Heart left ventricle (tissue), 13 donors: Measurements from ENCODE around the gene ARL3.

Experiments used
- CTCF ChIP-seq, 12 donors: fragments of 200-600 bp; sonication (generic) in 4 of 12; IDR thresholded peaks; one replicate each; pipeline versions ENCODE4 v1.5.0 to v1.8.0; 2018 to 2022; ENCODE audit warnings: antibody characterized with exemption in 12 of 12, mild to moderate bottlenecking in 5 of 12
- POLR2A ChIP-seq, 2 donors: fragments of 450-650 bp; IDR thresholded peaks; one replicate each; pipeline ENCODE4 v1.6.1; 2017; ENCODE audit warnings: antibody characterized with exemption in 2 of 2, mild to moderate bottlenecking in 2 of 2, moderate library complexity in 2 of 2
- donor health status: ischemic (EF 13 %, LVEDD 7.1; RV severe dilation, severe dysfunction).
- donor health status: DM: no; HTN: yes; CAD: no.
- donor health status: DM: no; HTN: no; CAD: no.
- donor health status: ischemic (EF 25% LVEDD 6.9; RV normal size, moderate dysfunction).
- donor health status: ischemic (EF 25% LVEDD 5.7; RV mildly dilated, moderate dysfunction).
- donor health status: ischemic (EF 35%, LVEDD 5.7; RV mildly dilated, moderate dysfunction).
- donor health status: nonischemic (EF 11% LVEDD 7.7; RV severe dilation, severe dysfunction).
- donor health status: DM: yes; HTN: yes; CAD: no.
- donor health status: PGD.
- donor health status: ischemic (EF 29% LVEDD 5.4; RV normal size, mild dysfunction).
- donor health status: nonischemic (EF 23%, LVEDD 6.1; RV moderate dilation, normal function).

GRCh38 chr10:102744374-102745051 lies 30.3 kb upstream of the ARL3 start:
- TF ChIP-seq CTCF (IDR thresholded peaks at IDR 0.05) = no peak
- TF ChIP-seq POLR2A (IDR thresholded peaks at IDR 0.05) = no peak
